Large intestine (tissue), 3 donors: ENCODE measurements around the gene DNAH6. TPM values are rescaled to one million over a fixed set of nuclear protein-coding genes. Genes with fewer than 3 reads are reported as not detected.
A peak's percentile ranks its signal among the peaks of the same experiment; 100 is the strongest.

Experiments used
- DNase-seq, 2 donors: peaks; one replicate each; pipeline versions ENCODE4 v3.0.0 to v3.0.0-alpha.2; 2013
- H3K27ac ChIP-seq: one replicate; pipeline ENCODE4 v1.5.1; 2013; ENCODE audit warnings: low read length
- H3K27me3 ChIP-seq: 2 replicates; pipeline ENCODE4 v1.6.1; 2013; ENCODE audit warnings: low read length; ENCODE audit not compliant: control insufficient read depth, insufficient read depth
- H3K36me3 ChIP-seq: 2 replicates; pipeline ENCODE4 v1.6.1; 2013; ENCODE audit warnings: low read length; ENCODE audit not compliant: control insufficient read depth, insufficient read depth
- H3K4me1 ChIP-seq: one replicate; pipeline ENCODE4 v1.6.1; 2013; ENCODE audit warnings: low read length; ENCODE audit not compliant: control insufficient read depth, insufficient read depth
- H3K4me3 ChIP-seq: one replicate; pipeline ENCODE4 v1.5.1; 2013; ENCODE audit warnings: low read length
- H3K9me3 ChIP-seq: one replicate; pipeline ENCODE4 v1.6.1; 2013; ENCODE audit warnings: mild to moderate bottlenecking, low read depth, low read length, moderate library complexity; ENCODE audit not compliant: control insufficient read depth
- WGBS: methylation state at CpG from one replicate; pipeline ENCODE4 v1.1.5; 2013; ENCODE audit warnings: low lambda C conversion rate; ENCODE audit not compliant: insufficient coverage; 5-methylcytosine and 5-hydroxymethylcytosine counted together
- polyA plus RNA-seq: library from polyadenylated mRNA; unstranded; fragments of 120-200 nt; gene quantifications from one replicate; pipeline ENCODE4 v1.2.1, GENCODE V29; 2013

DNAH6 gene
- polyA plus RNA-seq, 1 donor: 1.6 TPM

GRCh38 chr2:84731185-84731584 lies 214.9 kb downstream of the DNAH6 start:
- WGBS: no CpG with 5 or more reads among the region's 3 CpGs
- no peak overlapping the region for H3K4me3 ChIP-seq
- H3K27me3 ChIP-seq: no peaks in the 10 kb centered on the region
- no peak overlapping the region for H3K27ac ChIP-seq
- H3K36me3 ChIP-seq: no peaks in the 10 kb centered on the region
- no peak for DNase-seq
- no peaks in the 10 kb centered on the region for H3K4me1 ChIP-seq
- H3K9me3 ChIP-seq: no peaks in the 10 kb centered on the region

DNA sequence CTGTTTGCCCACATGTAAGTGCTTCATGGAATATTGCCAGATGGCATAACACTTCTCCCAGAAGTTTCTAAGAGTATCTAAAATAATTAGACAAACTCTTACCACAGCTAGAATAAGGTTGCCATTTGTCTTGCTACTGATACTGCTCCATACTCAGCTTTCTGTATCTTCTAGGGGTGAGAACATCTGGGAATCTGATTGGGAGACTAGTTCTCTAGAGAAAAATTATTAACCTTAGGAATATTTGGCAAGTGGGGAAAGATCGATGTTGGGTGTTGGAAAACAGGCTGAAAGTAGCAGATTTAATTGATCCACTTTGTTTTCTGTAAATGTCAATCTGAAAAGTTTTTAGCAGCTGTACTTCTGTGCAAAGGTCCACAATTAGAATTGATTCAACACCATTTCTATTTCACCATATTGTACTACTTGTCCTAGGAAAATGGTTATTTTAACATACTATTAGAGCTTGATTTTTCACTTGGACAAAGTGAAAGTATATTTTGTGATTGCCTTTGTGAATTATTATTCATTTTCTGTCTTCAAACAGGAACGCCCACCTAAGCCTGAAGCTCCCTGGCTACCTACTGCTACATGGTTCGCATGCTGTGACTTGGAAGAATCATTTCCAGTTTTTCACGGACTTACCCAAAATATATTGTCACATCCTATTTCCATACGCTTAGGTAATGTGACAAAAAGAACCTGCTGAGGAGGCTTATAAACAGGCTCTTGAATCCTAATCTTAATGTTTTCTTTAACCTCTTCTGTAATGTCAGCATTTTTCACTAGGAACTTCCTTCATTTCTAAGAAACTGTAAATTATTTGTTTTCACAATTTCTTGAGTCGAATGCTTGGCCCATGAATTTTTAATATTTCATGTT lies 216.8 kb downstream of the DNAH6 start:
- 100% methylated on average over 1 of the region's 6 CpGs for whole genome bisulfite sequencing
- Histone ChIP-seq H3K4me1 (no peaks in the 10 kb centered on the region), H3K36me3 (no peaks in the 10 kb centered on the region), H3K9me3 (peaks cover 3% of the 10 kb centered on the region), H3K27ac (no peak overlapping the region), H3K27me3 (no peaks in the 10 kb centered on the region), H3K4me3 (no peak overlapping the region)
- DNase-seq: no peak

DNA sequence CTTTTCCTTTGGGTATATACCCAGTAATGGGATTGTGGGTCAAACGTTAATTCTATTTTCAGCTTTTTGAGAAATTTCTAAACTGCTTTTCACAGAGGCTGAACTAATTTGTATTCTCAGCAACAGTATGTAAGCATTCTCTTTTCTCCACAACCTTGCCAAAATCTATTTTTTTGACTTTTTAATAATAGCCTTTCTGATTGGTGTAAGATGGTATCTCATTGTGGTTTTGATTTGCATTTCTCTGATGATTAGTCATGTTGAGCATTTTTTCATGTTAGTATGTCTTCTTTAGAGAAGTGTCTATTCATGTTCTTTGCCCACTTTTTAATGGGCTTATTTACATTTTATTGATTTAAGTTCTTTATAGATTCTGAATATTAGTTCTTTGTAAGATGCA lies 219.1 kb downstream of the DNAH6 start:
- WGBS: 100% methylated on average over 1 of the region's 1 CpG
- no peak for DNase-seq
- Histone ChIP-seq H3K27ac (no peak overlapping the region), H3K4me3 (no peak overlapping the region), H3K9me3 (peaks cover 3% of the 10 kb centered on the region), H3K36me3 (no peaks in the 10 kb centered on the region), H3K4me1 (no peaks in the 10 kb centered on the region), H3K27me3 (no peaks in the 10 kb centered on the region)

DNA sequence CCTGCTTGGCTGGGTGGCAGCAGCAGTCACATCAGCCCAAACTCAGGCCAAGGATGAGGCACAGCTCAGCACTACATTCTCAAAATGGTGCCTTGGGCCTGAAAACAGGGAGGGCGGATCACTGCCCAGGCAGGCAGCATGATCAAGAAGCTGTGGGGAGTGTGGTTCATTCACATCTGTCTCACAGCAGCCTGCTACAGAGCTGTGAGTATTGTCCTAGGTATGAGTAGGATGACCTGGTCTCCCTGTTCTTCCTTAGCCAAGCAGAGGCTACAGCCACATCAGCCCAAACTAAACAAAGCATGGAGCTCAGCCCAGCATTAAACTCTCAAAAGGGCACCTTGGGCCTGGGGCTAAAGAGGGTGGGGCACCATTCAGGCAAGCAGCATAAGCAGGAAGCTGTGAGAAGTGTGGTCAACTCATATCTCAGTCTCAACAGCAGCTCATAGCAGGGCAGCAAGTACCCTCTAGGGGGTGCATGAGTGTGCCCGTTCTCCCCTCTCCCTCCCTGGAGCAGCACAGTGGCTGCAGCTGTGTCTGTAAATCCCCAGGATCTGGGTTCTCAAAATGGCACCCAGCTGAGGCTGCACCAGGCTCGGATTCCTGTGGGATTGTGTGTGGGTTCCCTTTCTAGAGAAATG lies 225.0 kb downstream of the DNAH6 start:
- H3K27me3 ChIP-seq: no peaks in the 10 kb centered on the region
- WGBS: no CpG with 5 or more reads among the region's 3 CpGs
- H3K27ac ChIP-seq: no peak overlapping the region
- H3K4me1 ChIP-seq: no peaks in the 10 kb centered on the region
- H3K36me3 ChIP-seq: no peaks in the 10 kb centered on the region
- peak in 1 of 2 donors; percentile 6 for DNase-seq
- peaks cover 3% of the 10 kb centered on the region for H3K9me3 ChIP-seq
- H3K4me3 ChIP-seq: no peak overlapping the region

- Histone ChIP-seq H3K27ac (no peak overlapping the region), H3K4me1 (peaks cover 8% of the 10 kb centered on the region), H3K9me3 (no peaks in the 10 kb centered on the region), H3K27me3 (no peaks in the 10 kb centered on the region), H3K4me3 (no peak overlapping the region), H3K36me3 (no peaks in the 10 kb centered on the region)
- DNase-seq: peak; percentile 31 to 66
Measured at GRCh38 chr2:84748341-84748740, 232.0 kb downstream of the DNAH6 start.

GRCh38 chr2:84749442-84749841 lies 233.1 kb downstream of the DNAH6 start:
- no peaks in the 10 kb centered on the region for H3K9me3 ChIP-seq
- peaks cover 11% of the 10 kb centered on the region for H3K4me1 ChIP-seq
- DNase-seq: peak in 1 of 2 donors; percentile 8

GRCh38 chr2:84755096-84755495 lies 238.8 kb downstream of the DNAH6 start:
- WGBS: no CpG with 5 or more reads among the region's 1 CpG
- Histone ChIP-seq H3K36me3 (no peaks in the 10 kb centered on the region), H3K4me3 (no peak overlapping the region), H3K27ac (peak overlapping the region; percentile 30), H3K9me3 (peaks cover 6% of the 10 kb centered on the region), H3K4me1 (peaks cover 5% of the 10 kb centered on the region), H3K27me3 (no peaks in the 10 kb centered on the region)
- peak; percentile 21 to 66 for DNase-seq

More at GRCh38 chr2:84749442-84749841, 233.1 kb downstream of the DNAH6 start:
- Histone ChIP-seq H3K4me3 (no peak overlapping the region), H3K27me3 (no peaks in the 10 kb centered on the region), H3K36me3 (no peaks in the 10 kb centered on the region), H3K27ac (no peak overlapping the region)

DNA sequence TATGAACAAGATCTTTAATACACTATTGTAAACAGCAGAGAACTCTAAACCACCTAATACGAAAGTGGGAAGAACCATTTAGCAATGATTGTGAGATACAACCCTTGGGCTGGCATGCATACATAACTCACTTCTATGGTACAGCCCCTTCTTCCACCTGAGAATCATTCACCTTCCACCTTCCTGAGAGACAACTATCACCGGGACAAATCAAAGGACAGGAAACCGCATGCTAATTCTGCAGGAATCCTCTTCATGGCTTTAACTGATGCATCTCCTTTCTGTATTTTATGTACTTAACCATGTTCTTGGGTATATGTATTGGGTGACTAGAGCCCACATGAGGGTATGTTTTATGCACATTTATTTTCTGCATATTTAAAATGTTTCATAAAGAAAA lies 241.3 kb downstream of the DNAH6 start:
- no peaks in the 10 kb centered on the region for H3K36me3 ChIP-seq
- peaks cover 5% of the 10 kb centered on the region for H3K4me1 ChIP-seq
- H3K4me3 ChIP-seq: no peak overlapping the region
- no CpG with 5 or more reads among the region's 3 CpGs for WGBS
- DNase-seq: no peak
- H3K27ac ChIP-seq: no peak overlapping the region
- peaks cover 7% of the 10 kb centered on the region for H3K9me3 ChIP-seq
- no peaks in the 10 kb centered on the region for H3K27me3 ChIP-seq

- peaks cover 12% of the 10 kb centered on the region for H3K9me3 ChIP-seq
- no peak for DNase-seq
Measured at GRCh38 chr2:84766791-84767190, 250.5 kb downstream of the DNAH6 start.

DNA sequence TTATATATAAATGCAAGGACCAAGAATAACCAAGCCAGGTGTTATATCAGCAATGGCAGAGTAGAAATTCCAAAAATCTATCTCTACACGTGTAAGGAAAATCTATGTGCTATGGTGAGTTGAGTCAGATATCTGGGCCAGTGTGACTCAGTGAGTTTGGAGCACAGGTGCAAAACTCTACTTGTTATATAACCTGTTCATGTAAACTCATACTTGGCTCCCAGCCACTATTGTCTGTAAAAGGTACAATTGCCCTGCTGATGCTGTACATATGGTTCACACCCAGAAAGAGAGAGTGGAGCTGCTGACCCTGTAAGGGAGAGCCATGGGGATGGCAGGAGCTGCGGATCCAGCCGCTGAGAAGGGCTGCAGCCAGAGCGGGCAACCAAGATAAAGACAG lies 252.5 kb downstream of the DNAH6 start:
- H3K36me3 ChIP-seq: no peaks in the 10 kb centered on the region
- no peaks in the 10 kb centered on the region for H3K27me3 ChIP-seq
- WGBS: no CpG with 5 or more reads among the region's 4 CpGs
- H3K9me3 ChIP-seq: peaks cover 17% of the 10 kb centered on the region
- H3K27ac ChIP-seq: no peak overlapping the region
- H3K4me3 ChIP-seq: no peak overlapping the region
- H3K4me1 ChIP-seq: no peaks in the 10 kb centered on the region
- no peak for DNase-seq

More at GRCh38 chr2:84766791-84767190, 250.5 kb downstream of the DNAH6 start:
- no peaks in the 10 kb centered on the region for H3K36me3 ChIP-seq
- no peak overlapping the region for H3K27ac ChIP-seq
- H3K4me3 ChIP-seq: no peak overlapping the region
- no peaks in the 10 kb centered on the region for H3K4me1 ChIP-seq
- 92% methylated on average over 2 of the region's 2 CpGs for WGBS
- no peaks in the 10 kb centered on the region for H3K27me3 ChIP-seq
